GM18951 (cell line): Measurements from ENCODE around the gene SPACDR.
"Not testable (repeated sequence)": the region's sequence is repeated elsewhere in the genome, so short reads cannot be mapped to it uniquely, and the experiment has no call there.

Source experiments
- POLR2A ChIP-seq: IDR thresholded peaks from 4 replicates; pipeline ENCODE4 v1.6.1; 2011; ENCODE audit warnings: mild to moderate bottlenecking; ENCODE audit not compliant: insufficient read length, insufficient read depth; ENCODE audit errors: extremely low read depth
- in situ Hi-C: fragments of 300-500 bp; cut with MboI; formaldehyde crosslinking; loops from one replicate; pipeline ENCODE4 v1.12.0; 2022; ENCODE audit warnings: low sequenced_read_pairs, mixed read lengths, inconsistent platforms; ENCODE audit not compliant: unreplicated experiment

SPACDR gene

GRCh38 chr7:100466653-100467605 is 2.9 kb upstream of the SPACDR start:
- in situ Hi-C loops = no loop called here
- no peak for TF ChIP-seq POLR2A

GRCh38 chr7:100465702-100466311 is 1.7 kb upstream of the SPACDR start:
- in situ Hi-C loops = no loop called here
- TF ChIP-seq POLR2A = no peak

- no peak for TF ChIP-seq POLR2A
- in situ Hi-C loops = no loop called here
These were observed 1.2 kb upstream of the SPACDR start for GRCh38 chr7:100465299-100465698.

GRCh38 chr7:100464791-100465190 is 731 bp upstream of the SPACDR start:
- in situ Hi-C loops = no loop called here
- TF ChIP-seq POLR2A = no peak

GRCh38 chr7:100457033-100457432 is 7.0 kb downstream of the SPACDR start:
- in situ Hi-C loops = no loop called here
- no peak for TF ChIP-seq POLR2A

- in situ Hi-C loops = no loop called here
- no peak for TF ChIP-seq POLR2A
These were observed 7.5 kb downstream of the SPACDR start for GRCh38 chr7:100456562-100456961.

GRCh38 chr7:100455206-100455605 is 8.9 kb downstream of the SPACDR start:
- in situ Hi-C loops = no loop called here
- TF ChIP-seq POLR2A = no peak

- in situ Hi-C loops = not testable (repeated sequence)
These were observed 10.2 kb downstream of the SPACDR start for GRCh38 chr7:100453854-100454253.

- in situ Hi-C loops = no loop called here
- no peak for TF ChIP-seq POLR2A
These were observed 11.5 kb downstream of the SPACDR start for GRCh38 chr7:100452513-100452912.

- in situ Hi-C loops = no loop called here
- TF ChIP-seq POLR2A = no peak
These were observed 14.8 kb downstream of the SPACDR start for GRCh38 chr7:100449190-100449795.

- in situ Hi-C loops = not testable (repeated sequence)
These were observed 16.7 kb downstream of the SPACDR start for GRCh38 chr7:100447363-100447762.

GRCh38 chr7:100446040-100446439 is 18.0 kb downstream of the SPACDR start:
- in situ Hi-C loops = no loop called here
- TF ChIP-seq POLR2A = no peak

- in situ Hi-C loops = no loop called here
- TF ChIP-seq POLR2A = no peak
These were observed 19.5 kb downstream of the SPACDR start for GRCh38 chr7:100444311-100445278.
